Measurements from ENCODE around the gene RPS4Y2. TPM values are rescaled to one million over a fixed set of nuclear protein-coding genes. Genes with fewer than 3 reads are reported as not detected.

The RPS4Y2 gene
- total and polyA plus RNA-seq, 9 of the 15 experiments (the other 6 are each of a cell fraction or from before 2014, with no cell fraction given): not detected

DNA sequence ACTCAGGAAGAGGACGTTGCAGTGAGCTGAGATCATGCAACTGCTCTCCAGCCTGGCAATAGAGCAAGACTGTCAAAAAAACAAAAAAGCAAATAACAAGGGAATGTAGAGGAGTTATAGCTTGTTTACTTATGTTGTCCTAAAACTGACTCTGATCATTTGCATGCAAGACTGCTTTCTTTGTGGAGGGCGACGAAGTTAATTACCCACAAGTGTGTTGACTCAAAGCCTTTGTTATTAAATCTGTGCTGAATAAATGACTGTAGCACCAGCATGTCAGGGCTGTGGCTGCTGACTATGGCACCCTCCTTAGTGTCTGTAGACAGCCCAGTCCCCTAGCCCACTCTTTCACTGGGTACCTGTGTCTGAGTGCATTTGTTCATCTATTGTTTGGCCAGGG is 50.3 kb downstream of the RPS4Y2 start (continued):
- TF ChIP-seq, protein P1, sequence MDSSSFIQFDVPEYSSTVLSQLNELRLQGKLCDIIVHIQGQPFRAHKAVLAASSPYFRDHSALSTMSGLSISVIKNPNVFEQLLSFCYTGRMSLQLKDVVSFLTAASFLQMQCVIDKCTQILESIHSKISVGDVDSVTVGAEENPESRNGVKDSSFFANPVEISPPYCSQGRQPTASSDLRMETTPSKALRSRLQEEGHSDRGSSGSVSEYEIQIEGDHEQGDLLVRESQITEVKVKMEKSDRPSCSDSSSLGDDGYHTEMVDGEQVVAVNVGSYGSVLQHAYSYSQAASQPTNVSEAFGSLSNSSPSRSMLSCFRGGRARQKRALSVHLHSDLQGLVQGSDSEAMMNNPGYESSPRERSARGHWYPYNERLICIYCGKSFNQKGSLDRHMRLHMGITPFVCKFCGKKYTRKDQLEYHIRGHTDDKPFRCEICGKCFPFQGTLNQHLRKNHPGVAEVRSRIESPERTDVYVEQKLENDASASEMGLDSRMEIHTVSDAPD (CRISPR knock-in tag; IDR thresholded peaks at IDR 0.05): no peak
- TF ChIP-seq CHD4 (IDR thresholded peaks at IDR 0.05; ENCODE audit: insufficient read depth, insufficient replicate concordance, low read depth, low read length, poor library complexity, severe bottlenecking) (no peak), YBX1 (IDR thresholded peaks at IDR 0.05) (no peak)

DNA sequence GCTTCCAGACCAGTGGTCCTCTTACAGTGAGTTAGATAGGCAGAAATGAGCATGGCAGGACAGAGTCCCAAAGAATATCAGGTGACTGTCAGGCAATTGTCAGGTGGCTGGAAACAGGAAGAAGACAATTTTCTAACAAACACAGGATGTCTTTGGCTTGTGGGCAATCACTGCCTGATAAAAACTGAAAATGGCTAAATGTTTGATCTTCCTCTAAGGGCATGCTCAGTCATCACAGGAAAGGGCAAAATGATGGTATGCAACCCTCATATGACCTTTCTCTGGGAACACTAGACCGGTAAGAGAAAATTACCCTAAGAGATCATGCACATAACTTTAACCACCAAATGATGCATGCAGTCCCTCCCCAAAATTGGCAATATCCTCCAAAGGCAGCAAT is 57.6 kb downstream of the RPS4Y2 start:
- intact Hi-C loops (cut with micrococcal nuclease): no loop called here
- no peak for ATAC-seq

More for the DNA sequence above, 57.6 kb downstream of the RPS4Y2 start:
- ChIA-PET CTCF (ENCODE audit: low intra/inter-chr PET ratio) (no interaction called here), POLR2A (no interaction called here)
- Histone ChIP-seq H3K27ac (ENCODE audit: extremely low read depth, low read depth, low read length) (no peak overlapping the region), H3K9ac (ENCODE audit: insufficient read depth in 1 of 2, low read depth in 2 of 2, low read length in 2 of 2) (no peak overlapping the region), H3K4me3 (no peak overlapping the region), H3K4me2 (ENCODE audit: insufficient read depth, low read length) (no peak overlapping the region), H3K27me3 (ENCODE audit: control insufficient read depth in 2 of 2, insufficient read depth in 2 of 2, low read length in 2 of 2) (no peaks in the 10 kb centered on the region), H4K20me1 (replicated peaks; ENCODE audit: control insufficient read depth, insufficient read depth, low read length) (no peaks in the 10 kb centered on the region), H3K9me3 (replicated peaks; ENCODE audit: control insufficient read depth, insufficient read depth, low read depth, low read length) (no peaks in the 10 kb centered on the region), H3K36me3 (ENCODE audit: control insufficient read depth, insufficient read depth, low read length) (no peaks in the 10 kb centered on the region), H3K4me1 (replicated peaks in 1 of 2; ENCODE audit: control insufficient read depth in 2 of 2, insufficient read depth in 2 of 2, low read length in 2 of 2) (no peaks in the 10 kb centered on the region), H2AFZ (ENCODE audit: low read depth, low read length) (no peak overlapping the region), H3K9me1 (ENCODE audit: control insufficient read depth, insufficient read depth, low read length) (no peaks in the 10 kb centered on the region), H3K79me2 (ENCODE audit: control insufficient read depth, insufficient read depth, low read length) (no peaks in the 10 kb centered on the region)
- in situ Hi-C loops (cut with MboI): no loop called here
- no peak for TF ChIP-seq CHD1 (IDR thresholded peaks at IDR 0.05; ENCODE audit: low read length)
- no peak for TF ChIP-seq HMG20B (CRISPR knock-in tag; IDR thresholded peaks at IDR 0.05)
- WGBS (ENCODE audit: insufficient coverage, low coverage, missing lambda C conversion rate): no CpG with 5 or more reads among the region's 1 CpG
- FAIRE-seq: no peak
- no TSS peak for BruUV-seq (replicated peaks)
- DNase-seq (ENCODE audit: extremely low read depth in 1 of 4, low spot score in 3 of 4): no peak
